ENCODE data around the gene CHURC1.

CHURC1 gene

DNA sequence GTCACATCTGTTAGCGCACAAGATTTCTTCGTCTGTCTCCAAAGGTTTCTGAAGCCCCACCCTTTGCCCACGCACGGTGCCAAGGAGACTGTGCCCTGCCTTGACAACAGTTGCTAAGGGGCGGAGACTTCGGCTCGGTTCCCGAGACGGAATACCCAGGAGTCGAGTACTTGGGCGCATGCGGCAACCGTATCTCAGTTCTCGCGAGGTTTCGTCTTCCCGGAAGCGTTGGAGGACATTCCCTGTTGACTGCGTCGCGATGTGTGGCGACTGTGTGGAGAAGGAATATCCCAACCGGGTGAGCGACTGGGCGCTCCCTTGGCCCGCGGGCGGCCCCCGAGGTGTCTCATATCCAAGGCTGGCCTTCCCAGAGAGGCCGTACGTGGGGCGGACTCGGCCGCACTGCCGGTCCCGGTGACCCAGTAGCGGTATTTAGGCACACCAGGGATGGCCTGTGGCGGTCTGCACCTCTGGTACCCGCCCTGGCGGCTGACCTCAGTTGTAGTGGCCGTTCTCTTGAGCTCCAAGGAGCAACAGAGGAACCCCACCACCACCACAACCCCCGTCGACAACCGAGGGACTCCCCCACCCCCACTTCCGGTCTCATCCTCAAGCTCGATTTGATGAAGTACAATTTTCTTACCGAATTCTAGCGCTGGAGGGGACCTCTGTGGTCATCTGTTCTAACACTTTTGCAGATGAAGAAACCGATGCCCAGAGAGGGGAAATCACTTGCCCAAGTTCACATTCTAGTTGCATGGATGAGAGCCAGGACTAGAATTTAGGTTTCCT lies at the start of gene CHURC1:
CHURC1 (plus strand) TSS at position 219 of the 792 bp plus-strand sequence; CDS start at position 260, 41 bp downstream.
- DNase-seq = peak; percentile 72

DNA sequence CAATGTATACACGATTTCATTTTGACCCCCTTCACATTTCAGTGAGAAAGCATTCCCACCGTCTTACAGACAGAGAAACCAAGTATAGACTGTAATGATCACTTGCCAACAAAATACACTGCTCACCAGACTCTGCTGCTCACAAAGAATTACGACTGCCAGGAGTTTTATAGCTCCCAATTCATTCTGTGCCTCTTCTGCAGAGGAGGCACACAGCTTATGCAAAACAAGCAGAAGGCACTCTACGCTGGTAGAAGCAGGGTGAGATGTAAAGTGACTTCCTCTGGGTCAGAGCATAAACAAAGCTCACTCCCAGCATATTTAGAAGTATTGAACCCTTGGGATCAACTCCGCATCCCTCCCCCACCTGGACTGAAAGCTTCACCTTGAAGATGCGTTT lies 49.1 kb upstream of the CHURC1 start:
- DNase-seq = no peak

DNA sequence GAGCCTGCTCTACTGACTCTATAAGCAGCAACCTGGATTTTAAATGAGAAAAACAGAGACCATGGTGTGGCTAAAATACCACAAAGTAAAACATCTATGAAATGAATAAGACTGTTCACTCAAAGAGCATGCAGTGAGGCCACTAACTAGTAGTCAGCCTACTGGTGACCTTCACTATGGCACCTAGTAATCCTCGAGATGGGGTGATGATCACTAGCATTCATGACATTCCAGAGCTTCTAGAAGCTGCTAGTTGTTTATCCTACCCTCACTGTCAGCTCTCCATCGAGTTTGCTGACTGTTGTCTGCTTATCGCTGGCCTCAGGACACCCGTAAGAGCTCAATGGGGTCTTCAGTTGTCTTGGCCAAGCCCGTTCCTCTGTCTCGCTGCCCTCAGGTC lies 48.3 kb upstream of the CHURC1 start:
- DNase-seq = no peak

DNA sequence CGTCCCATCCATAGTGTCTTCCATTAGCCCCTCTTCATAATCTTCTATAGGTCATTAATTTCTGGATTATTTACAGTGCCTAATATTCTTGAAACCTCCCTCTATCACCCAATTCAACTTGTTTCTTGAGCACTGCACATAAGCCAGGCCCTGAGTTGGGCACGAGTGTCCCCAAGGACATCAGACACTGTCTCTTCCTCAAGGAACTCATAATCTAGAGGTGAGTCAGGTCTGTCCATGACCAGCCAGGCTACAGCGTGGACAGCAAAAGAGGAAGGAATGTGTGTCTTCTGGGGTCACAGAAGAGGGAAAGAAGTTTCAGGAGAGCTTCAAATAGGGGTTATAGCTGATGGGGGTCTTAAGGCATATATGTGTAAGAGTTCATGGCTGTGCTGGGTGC lies 47.1 kb upstream of the CHURC1 start:
- DNase-seq = no peak

DNA sequence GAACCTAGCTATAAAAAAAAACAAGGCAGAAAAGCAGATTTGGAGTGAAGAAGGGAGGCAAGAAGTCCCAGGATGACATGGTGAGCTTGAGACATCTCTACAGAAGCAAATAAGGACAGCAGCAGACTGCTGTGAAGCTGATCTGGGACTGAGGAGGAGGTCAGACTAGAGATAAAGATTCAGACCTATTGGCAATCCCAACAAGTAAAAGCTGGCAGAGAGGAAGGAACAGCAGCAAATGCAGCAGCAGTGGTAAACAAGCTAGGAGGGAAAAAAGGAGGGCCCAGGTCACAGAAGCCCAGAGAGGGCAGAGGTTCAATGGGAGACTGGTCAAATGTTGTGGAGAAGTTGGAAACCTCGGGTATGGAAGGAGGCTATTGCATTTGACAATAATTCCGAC lies 45.9 kb upstream of the CHURC1 start:
- DNase-seq = no peak

DNA sequence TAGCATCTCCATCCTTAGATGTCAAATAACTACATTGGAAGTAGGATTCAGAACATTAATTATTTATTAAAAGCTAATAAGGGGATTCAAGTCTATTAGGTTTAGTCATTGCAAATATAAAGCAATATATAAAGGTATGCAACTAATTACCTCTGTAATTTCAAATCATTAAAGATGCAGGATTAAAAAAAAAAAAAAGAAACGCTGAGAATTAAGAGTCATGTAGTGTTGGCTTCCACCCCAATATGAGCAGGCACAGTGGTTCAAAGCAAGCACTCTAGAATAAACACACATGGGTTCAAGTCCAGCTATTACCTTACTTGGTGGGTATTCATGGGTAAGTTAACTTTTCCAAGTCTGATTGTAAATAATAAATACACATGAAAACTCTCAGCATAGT lies 45.4 kb upstream of the CHURC1 start:
- DNase-seq = no peak

DNA sequence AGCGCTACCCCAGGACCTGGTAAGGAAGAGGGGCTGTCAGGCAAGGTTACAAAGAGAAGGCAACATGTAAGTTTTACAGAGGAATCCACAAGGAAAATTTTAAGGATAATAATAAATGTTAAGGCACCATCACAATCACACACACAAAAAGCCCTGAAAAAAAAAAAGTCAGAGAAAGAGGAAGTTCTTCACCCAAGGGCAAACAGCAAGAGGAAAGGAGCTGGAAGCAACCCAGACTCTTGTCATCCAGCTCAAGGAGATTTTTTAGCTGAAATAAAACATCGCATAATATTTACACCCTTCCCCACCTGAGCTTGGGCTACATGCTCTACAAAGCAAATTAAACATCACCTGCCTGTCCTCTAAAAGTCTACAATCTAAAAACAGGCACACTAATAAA lies 44.1 kb upstream of the CHURC1 start:
- DNase-seq = no peak

DNA sequence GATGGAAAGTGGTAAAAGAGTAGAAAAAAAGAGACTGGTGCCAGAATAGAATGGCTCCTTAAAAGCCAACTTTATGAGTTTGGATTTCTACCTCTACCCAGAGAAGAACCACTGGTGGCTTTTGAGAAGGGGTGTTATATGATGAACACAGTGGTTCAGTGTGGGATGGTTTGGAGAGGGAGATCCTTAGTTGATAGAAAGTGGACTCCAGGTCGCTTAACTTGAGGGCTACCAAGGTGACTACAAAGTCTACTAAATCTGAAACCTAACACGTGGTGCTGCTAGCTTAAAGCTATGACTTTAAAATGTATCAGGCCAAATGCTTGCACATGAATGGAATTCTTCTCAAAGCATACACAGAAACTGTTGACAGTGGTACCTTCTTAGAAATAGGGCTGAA lies 42.9 kb upstream of the CHURC1 start:
- DNase-seq = no peak

DNA sequence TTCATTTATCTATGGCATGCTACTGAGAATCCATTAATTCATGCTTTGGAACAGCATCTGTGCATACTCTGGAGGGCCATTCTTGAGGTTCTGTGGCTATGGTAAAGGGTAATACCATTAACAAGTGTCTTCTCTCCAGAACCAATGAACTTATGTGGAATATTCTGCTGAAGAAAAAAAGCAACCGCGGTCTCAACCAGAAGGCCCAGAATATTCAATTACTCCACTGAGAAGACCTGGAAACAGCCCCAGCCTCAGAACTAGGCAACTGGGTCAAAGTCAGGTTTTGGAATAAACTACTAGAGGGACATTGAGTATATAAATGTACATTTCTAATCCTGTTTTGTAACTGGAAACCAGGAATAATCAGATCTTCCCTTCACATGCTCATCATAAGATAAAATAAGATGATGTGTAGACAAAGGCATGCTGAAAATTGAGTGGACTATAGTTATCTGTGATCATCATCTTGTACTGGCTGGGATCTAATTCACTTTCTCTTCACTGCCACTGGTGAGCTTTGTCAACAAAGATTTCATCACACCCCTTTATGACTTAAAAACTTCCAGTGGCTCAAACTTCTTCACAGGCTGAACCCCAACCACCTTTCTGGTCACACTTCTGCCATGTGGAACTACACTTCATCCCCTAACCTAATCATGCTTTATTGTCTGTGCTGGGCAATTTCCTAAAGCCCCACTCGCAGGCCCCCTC lies 40.6 kb upstream of the CHURC1 start:
- no peak for DNase-seq

DNA sequence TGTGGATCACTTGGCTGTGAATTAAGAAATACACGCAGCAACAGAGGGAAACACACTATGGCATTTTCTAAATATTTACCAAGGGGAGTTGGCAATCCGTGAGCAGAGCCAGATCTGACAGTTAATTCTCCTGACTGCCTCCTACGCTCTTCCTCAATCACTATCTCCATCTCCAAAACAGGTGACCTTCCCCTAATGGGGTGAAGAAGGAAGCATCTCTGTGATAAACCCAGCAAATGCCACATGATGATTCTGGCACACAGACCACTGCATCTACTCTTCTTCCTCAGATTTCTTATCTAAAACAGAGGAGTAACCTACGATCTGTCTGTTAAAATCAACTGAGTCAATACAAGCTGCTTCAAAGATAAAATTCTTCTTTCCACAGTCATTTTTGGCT lies 38.9 kb upstream of the CHURC1 start:
- DNase-seq = no peak

DNA sequence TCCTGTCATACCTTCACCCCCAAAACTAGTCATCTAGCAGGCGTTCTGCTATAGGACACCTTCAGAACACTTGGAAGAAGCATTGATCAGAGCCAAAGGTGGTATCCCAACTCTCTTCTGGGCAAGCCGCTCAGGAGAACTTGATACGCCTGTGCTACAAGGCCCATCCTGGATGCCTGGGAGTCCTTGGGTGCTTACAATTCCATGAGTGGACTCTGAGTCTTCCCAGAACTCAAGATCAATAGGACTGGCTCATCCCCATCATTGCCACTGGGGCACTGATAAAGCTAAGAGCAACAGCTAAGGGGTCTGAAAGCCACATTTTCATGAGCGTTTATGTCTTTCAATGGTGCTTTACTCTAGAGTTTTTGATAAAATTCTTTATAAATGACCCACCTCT lies 36.4 kb upstream of the CHURC1 start:
- DNase-seq = no peak

DNA sequence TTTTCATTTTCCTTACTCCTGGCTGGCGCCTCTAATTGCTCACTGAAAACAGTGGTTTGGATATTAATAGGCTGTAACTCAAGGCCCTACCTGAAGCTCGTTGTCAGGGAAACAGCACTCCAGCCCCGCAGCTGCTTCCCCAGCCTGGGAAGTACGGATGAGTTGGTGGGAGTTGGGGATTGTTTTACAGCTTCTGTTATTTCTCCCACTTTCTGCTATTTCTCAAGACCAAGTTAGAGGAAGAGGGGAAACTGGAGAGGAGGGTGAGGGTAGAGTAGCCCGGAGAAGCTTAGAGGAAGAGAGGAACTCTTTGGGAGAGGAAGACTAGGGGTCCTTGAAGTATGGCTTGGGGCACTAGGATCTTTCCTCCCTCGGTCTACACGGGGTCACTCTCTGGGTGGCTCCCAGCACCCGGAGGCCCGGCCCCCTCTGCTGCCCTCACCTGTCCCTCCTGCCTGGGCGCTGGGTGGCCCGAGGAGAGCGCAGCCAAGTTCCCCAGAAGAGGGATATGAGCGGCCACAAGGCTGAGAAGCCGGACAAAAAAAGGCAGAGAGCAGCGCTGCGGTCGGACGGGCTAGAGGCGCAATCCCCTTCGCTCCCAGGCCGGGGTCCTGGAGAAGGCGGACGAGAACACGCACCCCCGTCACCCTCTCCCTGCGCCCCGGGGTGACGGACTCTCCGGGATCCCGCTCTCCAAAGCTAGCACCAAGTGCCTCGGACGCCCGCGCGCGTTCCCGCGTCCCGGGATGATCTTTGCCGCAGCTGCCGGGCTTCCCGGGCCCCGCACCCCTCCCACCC lies 35.2 kb upstream of the CHURC1 start:
- DNase-seq = no peak

DNA sequence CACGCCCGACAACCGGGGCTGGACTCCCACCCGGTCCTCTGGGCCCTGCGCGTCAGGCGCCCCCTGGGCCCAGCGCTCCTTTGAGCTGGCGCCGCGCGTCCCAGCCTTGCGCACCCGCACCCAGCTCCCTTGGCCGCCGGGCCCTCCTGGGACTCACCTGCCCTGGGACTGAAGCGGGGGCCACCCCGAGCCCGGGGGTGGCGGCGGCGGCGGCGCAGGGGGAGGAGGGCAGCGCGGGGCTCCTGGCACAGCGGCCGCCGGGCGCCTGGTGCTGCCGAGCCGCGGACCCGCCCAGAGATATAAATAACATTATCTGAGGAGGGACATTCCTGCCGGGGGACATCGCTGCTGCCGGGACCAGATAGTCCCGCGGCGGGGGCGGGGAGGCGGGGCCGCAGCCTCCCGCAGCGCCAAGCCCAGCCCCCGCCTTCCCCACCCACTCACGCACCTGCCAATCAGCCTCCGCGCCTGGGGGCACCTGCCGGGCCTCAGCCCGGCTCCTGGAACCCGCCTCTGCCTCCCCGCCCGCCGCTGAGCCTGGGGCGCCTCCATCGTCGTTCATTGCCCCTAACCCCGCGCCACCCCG lies 34.5 kb upstream of the CHURC1 start, which contains the start of gene SPTB:
SPTB (minus strand) TSS at position 273 of the 586 bp plus-strand sequence. CDS start 56,813 bp downstream, outside the sequence.
- no peak for DNase-seq

DNA sequence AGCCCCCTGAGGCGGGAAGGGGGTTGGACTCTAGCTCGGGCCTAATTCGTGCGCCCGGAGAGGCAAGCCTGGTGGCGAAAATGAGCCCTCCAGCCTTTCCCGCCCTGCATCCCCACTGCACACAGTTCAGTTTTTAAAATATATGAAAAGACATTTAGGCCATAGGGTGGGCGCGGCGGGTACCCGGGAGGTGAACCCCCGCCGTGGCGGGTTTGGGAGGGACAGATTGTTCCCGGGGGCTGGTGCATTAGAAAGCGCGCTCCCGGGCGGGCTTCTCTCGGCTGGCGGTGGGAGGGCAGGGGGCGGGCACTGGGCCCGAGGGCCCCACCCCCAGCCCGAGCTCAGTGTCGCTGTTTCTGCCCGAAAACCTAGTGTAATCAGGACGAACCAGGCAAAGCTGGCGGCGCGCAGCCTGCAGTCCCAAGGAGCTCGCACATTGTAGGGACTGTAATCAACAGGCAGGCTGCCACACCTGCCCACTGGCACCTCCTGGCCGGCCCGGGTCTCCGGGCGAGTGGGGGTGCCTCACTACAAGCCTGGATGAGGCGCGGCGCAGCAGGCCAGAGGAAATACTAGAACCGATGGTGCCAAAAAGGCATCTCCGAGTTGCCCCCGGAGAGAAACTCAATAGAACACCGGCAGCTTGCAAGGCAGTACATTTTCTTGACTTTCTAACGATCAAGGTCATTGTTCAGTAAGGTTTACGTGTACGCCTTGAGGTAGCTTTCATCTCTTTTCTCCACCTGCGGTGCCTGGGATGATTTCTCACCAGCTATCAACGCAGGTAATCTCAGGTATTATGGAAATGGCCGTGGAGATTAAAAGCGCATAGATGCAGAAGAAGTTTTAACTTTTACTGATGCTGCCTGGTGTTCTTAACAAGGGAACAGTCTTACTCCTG lies 33.8 kb upstream of the CHURC1 start:
- no peak for DNase-seq

DNA sequence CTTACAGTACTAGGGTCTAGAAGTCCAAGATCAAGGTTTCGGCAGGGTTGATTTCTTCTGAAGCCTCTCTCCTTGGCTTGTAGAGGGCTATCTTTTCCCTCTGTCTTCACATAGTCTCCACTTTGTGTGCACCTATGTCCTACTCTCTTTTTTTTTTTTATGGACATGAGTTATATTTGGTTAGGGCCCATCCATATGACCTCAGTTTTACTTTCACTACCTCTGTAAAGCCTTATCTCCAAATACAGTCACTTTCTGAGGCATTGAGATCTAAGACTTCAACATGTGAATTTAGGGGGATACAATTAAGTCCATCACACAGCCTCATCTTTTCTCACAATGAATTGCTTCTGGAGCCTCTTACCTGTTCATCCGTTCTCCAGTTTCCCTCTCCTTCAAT lies 28.7 kb upstream of the CHURC1 start:
- DNase-seq = no peak

DNA sequence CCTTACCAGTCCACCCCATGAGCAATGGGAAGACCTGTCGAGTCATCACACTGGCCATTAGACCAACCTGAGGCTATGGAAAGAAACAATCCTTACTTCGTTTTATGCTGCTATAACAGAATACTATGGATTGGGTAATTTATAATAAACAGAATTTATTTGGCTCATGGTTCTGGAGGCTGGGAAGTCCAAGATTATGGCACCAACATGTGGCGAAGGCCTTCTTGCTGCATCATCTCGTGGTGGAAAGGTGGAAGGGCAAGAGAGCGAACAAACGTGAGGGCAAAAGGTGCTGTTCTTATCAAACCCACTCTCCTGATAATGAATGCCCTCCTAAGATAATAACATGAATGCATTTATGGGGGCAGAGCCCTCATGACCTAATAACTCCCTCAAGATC lies 24.9 kb upstream of the CHURC1 start:
- no peak for DNase-seq

DNA sequence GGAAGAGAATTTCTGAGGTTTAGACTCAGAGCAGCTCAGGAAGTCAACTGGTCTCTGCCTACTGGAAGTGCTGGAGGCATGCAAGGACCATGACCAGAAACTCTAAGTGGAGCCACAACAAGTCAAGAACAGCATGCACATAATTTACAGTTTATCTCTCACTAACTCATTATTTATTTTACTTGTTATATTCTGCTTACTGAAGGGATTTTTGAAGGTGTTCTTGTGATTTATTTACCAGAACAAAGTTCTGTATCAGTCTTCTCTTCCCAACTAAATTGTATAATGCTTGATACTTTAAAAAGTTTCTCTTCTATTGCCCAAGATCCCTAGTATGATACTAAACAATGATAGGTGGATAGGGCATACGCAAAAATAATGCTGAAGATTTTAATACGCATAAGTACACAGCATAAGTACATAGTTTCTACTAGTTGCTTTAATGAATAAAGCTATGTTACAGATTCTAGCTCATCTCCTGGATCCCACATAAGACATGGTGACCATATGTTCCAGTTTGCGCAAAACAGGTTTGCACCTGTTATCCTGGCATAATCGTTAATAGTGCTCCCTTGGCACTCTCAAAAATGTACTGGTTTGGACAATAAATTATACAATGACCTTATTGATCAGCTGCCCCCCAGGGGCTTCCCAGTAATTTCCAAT lies 22.9 kb upstream of the CHURC1 start:
- no peak for DNase-seq

DNA sequence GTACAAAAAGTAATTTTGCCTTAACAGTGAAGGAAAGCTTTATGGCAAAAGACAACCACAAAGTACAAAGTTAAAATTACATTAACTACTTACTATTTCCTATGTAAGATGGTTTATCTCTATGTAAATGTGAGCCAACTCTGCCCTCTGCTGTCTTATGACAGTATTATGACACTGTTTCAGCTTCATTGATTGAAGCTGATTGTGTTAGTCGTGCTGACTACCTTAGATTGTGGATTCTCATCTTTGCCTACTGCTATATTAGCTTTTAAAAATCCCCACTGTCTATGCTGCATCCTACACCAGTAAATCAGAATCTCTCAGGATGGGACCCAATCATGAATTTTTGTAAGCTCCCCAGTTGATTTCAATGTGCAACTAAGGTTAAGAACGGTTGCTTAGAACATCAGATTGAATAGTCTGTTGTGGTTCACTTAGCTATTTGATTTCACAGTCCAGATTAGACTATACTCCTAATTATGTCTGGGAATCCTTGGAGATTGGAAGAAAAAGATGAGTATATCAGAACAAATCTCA lies 22.3 kb upstream of the CHURC1 start:
- peak; percentile 3 for DNase-seq

DNA sequence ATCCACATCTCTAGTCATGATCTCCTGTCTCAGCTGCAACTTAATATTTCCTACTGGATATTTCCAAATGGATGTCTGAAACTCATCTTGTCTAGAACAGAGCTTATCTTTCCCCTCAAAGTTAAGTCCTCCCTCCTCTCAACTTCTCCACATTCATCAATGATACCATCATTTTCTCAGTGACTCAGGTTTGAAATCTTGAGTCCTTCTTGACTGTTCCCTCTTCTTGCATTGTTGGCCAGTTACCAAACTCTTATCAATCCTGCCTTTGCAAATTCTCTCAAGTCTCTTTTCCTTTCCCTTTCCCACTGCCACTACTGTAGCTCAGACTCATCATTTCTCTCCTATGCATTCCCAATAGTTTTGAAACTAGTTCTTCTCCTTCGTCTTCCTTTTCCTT lies 14.3 kb upstream of the CHURC1 start:
- DNase-seq = no peak

DNA sequence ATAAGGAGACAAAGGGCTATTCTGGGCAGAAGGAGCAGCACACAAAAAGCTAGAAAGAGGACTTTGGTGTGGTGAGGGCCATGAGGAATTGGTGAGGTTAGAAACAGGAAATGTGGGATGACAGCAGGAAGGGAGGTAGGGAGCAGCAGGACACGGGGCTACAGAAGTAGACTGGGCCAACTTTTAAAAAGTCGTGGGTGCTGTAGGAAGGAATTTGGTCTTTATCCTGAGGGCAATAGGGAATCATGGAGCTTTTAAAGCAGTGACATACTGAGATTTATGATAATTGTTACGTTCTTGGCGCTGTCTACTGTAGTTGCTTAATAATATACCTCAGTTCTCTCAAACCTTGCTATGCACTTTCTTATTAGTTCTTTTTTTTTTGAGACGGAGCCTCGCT lies 8.2 kb upstream of the CHURC1 start:
- no peak for DNase-seq

DNA sequence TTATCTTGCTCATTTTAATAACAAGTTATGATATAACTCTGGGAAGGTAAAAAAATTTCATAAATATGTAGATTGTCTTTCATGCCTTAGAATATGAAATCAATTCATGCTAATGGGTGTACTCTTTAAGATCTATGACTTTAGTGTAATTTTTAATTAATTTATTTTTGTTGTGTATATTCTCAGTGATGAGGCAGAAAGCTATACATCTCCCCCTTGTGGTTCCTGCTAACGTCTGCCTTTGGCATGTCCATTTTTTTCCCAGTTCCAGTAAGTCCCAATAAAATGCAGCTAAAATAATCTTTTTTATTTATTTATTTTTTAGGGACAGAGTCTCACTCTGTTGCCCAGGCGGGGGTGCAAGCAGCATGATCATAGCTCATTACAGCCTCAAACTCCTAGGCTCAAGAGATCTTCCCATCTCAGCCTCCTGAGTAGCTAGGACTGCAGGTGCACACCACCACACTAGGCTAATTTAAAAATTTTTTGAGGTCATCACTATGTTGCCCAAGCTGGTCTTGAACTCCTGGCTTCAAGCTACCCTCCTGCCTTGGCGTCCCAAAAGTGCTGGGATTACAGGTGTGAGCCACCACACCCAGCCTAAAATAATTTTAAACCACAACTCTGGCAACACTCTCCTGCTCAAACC lies 3.3 kb upstream of the CHURC1 start:
- DNase-seq = no peak
